ENCODE data around the gene FEN1.

Gene FEN1

GRCh38 chr11:61756452-61757212 lies 36.1 kb upstream of the FEN1 start:
- peak; percentile 89 for DNase-seq (ENCODE audit: extremely low spot score)
- POLR2A ChIA-PET = no interaction called here
- no peak for TF ChIP-seq CTCF (IDR thresholded peaks at IDR 0.05; ENCODE audit: control extremely low read depth, extremely low read depth, low read depth, missing control alignments)
- CTCF ChIA-PET = interaction anchor here (1.0 to 4.2 kb wide), 6 partner anchors 8 to 352 kb away, joined by 3 to 30 read pairs (median 5); no protein-coding TSS in a partner anchor

DNA sequence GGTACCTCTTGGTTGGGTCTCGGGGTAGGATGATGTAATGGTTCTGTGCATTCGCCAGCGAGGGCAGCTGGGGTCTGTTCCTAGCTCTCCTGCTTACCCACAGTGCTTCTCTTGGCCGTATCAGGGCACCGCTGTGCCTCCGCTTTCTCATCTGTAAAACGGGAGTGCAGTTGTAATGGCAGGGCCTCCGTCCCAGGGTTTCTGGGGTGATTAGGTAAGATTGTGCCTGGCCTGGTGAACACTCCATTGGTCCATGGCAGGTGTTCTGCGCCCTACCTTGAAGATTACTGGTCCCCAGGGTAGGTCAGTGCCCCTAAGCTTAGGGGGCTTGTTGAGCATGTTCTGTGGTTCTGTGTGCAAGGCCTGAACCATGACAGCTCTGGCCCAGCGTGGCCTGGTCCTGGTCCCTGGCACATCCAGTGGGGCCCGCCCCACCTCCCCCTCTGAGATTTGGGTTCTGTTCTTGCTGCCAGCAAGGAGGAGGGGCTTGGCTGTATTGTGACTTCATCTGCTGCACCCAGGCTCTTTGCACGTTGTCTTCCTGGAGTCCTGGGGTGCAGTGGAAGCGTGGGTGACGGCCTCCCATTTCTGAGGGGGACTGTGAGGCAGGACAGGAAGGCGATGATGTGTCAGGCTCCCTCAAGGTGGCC lies 35.4 kb upstream of the FEN1 start:
- no peak for DNase-seq (ENCODE audit: extremely low spot score)
- no peak for TF ChIP-seq CTCF (IDR thresholded peaks at IDR 0.05; ENCODE audit: control extremely low read depth, extremely low read depth, low read depth, missing control alignments)
- ChIA-PET CTCF (interaction anchor here (1.0 to 4.2 kb wide), 7 partner anchors 9 to 351 kb away, joined by 3 to 30 read pairs (median 6); no protein-coding TSS in a partner anchor), POLR2A (no interaction called here)

GRCh38 chr11:61760946-61761345 lies 31.8 kb upstream of the FEN1 start:
- no peak for DNase-seq (ENCODE audit: extremely low spot score)
- TF ChIP-seq CTCF (IDR thresholded peaks at IDR 0.05; ENCODE audit: control extremely low read depth, extremely low read depth, low read depth, missing control alignments) = no peak
- CTCF ChIA-PET = interaction anchor here (1.1 to 1.8 kb wide), 2 partner anchors 27 to 37 kb away, joined by 3 to 6 read pairs; no protein-coding TSS in a partner anchor
- POLR2A ChIA-PET = no interaction called here

DNA sequence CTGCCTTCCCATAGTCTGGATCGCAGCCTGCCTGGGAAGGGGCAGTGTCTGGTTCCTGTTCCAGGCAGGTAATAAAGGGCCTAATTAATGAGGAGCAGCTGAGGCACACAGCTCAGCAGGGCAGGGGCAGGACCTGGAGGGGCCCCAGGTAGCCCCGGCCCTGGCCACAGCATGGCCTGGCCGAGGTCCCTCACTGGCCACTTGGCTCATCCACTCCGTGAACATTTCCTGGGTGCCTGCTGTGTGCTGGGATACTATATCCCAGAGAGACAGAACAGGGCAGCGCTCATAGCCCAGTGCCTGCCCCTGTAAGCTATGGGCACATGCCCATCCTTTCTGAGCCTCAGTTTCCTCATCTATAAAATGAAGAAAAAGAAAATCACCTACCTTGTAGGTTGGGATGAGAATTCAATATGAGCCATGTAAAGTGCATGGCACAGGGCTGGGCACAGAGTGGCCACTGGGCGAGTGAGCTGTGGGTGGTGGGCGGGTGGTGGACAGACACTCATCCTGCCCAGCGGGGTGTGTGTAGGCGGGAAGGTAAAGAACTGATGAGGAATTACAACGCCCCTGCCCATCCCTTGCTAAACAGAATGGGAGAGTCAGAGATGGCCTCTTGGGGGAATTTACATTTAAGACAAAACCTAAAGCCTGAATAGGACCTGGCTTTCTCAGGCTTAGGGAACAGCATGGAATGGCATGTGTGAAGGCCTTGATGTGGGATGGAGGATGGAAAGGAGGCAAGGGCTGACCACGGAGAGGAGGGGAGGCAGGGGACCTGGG lies 31.1 kb upstream of the FEN1 start:
- TF ChIP-seq CTCF (IDR thresholded peaks at IDR 0.05; ENCODE audit: control extremely low read depth, extremely low read depth, low read depth, missing control alignments) = no peak
- DNase-seq (ENCODE audit: extremely low spot score) = no peak
- CTCF ChIA-PET = interaction anchor here (1.1 to 1.8 kb wide), 2 partner anchors 28 to 36 kb away, joined by 3 to 6 read pairs; no protein-coding TSS in a partner anchor
- POLR2A ChIA-PET = no interaction called here

DNA sequence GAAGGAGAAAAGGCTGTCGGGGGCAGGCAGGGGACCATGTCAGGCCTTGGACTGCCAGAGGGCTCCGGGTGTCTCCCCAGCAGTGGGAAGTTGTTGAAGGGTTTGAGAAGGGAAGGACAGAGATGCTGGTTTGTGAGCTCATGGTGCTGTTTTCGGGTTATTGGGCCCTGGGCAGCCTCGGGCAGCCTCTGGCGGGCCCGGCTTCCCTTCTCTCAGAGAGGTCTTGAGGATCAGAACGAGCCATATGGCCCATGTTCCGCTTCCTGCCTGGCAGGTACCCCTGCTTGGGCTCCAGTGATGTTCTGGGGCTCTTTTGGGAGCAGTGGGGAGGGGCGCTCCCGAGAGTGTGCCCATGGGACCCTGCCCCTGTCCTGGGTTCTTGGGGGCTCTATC lies 30.5 kb upstream of the FEN1 start:
- DNase-seq (ENCODE audit: extremely low spot score) = no peak
- ChIA-PET CTCF (interaction anchor here (1.1 to 1.8 kb wide), 3 partner anchors 11 to 35 kb away, joined by 3 to 6 read pairs (median 3); no protein-coding TSS in a partner anchor), POLR2A (no interaction called here)
- no peak for TF ChIP-seq CTCF (IDR thresholded peaks at IDR 0.05; ENCODE audit: control extremely low read depth, extremely low read depth, low read depth, missing control alignments)

GRCh38 chr11:61762798-61763197 lies 29.9 kb upstream of the FEN1 start:
- ChIA-PET POLR2A (no interaction called here), CTCF (interaction anchor here (1.7 to 1.8 kb wide), 2 partner anchors 12 to 29 kb away, joined by 3 to 6 read pairs; no protein-coding TSS in a partner anchor)
- no peak for TF ChIP-seq CTCF (IDR thresholded peaks at IDR 0.05; ENCODE audit: control extremely low read depth, extremely low read depth, low read depth, missing control alignments)
- DNase-seq (ENCODE audit: extremely low spot score) = no peak

Measured in GM10248 (cell line).